Skin epidermis (tissue), 12 donors: ENCODE measurements around the gene MICAL2.
A peak's percentile ranks its signal among the peaks of the same experiment; 100 is the strongest.

Source experiments
- H3K27ac ChIP-seq, 21 experiments: fragments of 200-600 bp; sonication (generic) in 11 of 21; one replicate each; pipeline ENCODE4 v1.5.0; 2020; ENCODE audit warnings: mild to moderate bottlenecking in 3 of 21, inconsistent platforms in 2 of 21, moderate library complexity in 2 of 21
- H3K4me3 ChIP-seq, 7 experiments: fragments of 200-600 bp; sonication (generic) in 2 of 7; one replicate each; pipeline ENCODE4 v1.5.0; 2020; ENCODE audit warnings: inconsistent platforms in 2 of 7, mild to moderate bottlenecking in 2 of 7, moderate library complexity in 1 of 7

The MICAL2 gene

GRCh38 chr11:12128301-12128751, 17.9 kb downstream of the MICAL2 start:
- Histone ChIP-seq H3K27ac (peak overlapping the region in 1 of 21 experiments; percentile 17), H3K4me3 (no peak overlapping the region)

- Histone ChIP-seq H3K27ac (no peak overlapping the region), H3K4me3 (no peak overlapping the region)
These were observed 18.8 kb downstream of the MICAL2 start for GRCh38 chr11:12129227-12129626.

GRCh38 chr11:12130180-12130980, 20.0 kb downstream of the MICAL2 start:
- Histone ChIP-seq H3K27ac (peak overlapping the region in 5 of 21 experiments; percentile 2 to 60 (median 36)), H3K4me3 (no peak overlapping the region)

GRCh38 chr11:12131943-12132789, 21.8 kb downstream of the MICAL2 start:
- Histone ChIP-seq H3K4me3 (no peak overlapping the region), H3K27ac (peak overlapping the region in 4 of 21 experiments; percentile 3 to 40 (median 14))

- peak overlapping the region in 3 of 21 experiments; percentile 6 to 40 (median 21) for H3K27ac ChIP-seq
These were observed 22.4 kb downstream of the MICAL2 start for GRCh38 chr11:12132790-12133145.

GRCh38 chr11:12133547-12134235, 23.3 kb downstream of the MICAL2 start:
- peak overlapping the region in 3 of 21 experiments; percentile 17 to 87 (median 29) for H3K27ac ChIP-seq
- H3K4me3 ChIP-seq: no peak overlapping the region

More at GRCh38 chr11:12132790-12133145, 22.4 kb downstream of the MICAL2 start:
- no peak overlapping the region for H3K4me3 ChIP-seq

GRCh38 chr11:12134236-12134585, 23.8 kb downstream of the MICAL2 start:
- Histone ChIP-seq H3K27ac (peak overlapping the region in 2 of 21 experiments; percentile 29 to 87), H3K4me3 (no peak overlapping the region)

GRCh38 chr11:12135185-12135584, 24.8 kb downstream of the MICAL2 start:
- H3K4me3 ChIP-seq: no peak overlapping the region
- peak overlapping the region in 3 of 21 experiments; percentile 57 to 87 (median 83) for H3K27ac ChIP-seq

GRCh38 chr11:12137005-12137690, 26.8 kb downstream of the MICAL2 start:
- Histone ChIP-seq H3K4me3 (no peak overlapping the region), H3K27ac (peak overlapping the region in 20 of 21 experiments; percentile 33 to 87 (median 76))

- Histone ChIP-seq H3K27ac (peak overlapping the region in 19 of 21 experiments; percentile 12 to 87 (median 76)), H3K4me3 (no peak overlapping the region)
These were observed 27.7 kb downstream of the MICAL2 start for GRCh38 chr11:12137938-12138731.

- Histone ChIP-seq H3K4me3 (no peak overlapping the region), H3K27ac (peak overlapping the region in 16 of 21 experiments; percentile 17 to 87 (median 76))
These were observed 28.9 kb downstream of the MICAL2 start for GRCh38 chr11:12139144-12139881.

GRCh38 chr11:12140186-12140793, 29.9 kb downstream of the MICAL2 start:
- no peak overlapping the region for H3K4me3 ChIP-seq
- H3K27ac ChIP-seq: peak overlapping the region in 3 of 21 experiments; percentile 19 to 86 (median 83)

GRCh38 chr11:12141283-12141682, 30.9 kb downstream of the MICAL2 start:
- no peak overlapping the region for H3K4me3 ChIP-seq
- peak overlapping the region in 3 of 21 experiments; percentile 7 to 34 (median 20) for H3K27ac ChIP-seq

GRCh38 chr11:12142176-12142575, 31.8 kb downstream of the MICAL2 start:
- H3K27ac ChIP-seq: peak overlapping the region in 2 of 21 experiments; percentile 10 to 30
- H3K4me3 ChIP-seq: no peak overlapping the region

- Histone ChIP-seq H3K4me3 (no peak overlapping the region), H3K27ac (peak overlapping the region in 2 of 21 experiments; percentile 58 to 67)
These were observed 32.5 kb downstream of the MICAL2 start for GRCh38 chr11:12142909-12143308.

- no peak overlapping the region for H3K4me3 ChIP-seq
- peak overlapping the region in 8 of 21 experiments; percentile 16 to 67 (median 41) for H3K27ac ChIP-seq
These were observed 33.3 kb downstream of the MICAL2 start for GRCh38 chr11:12143461-12144258.
